Measurements from ENCODE around the gene SYCP2L.
"Not testable (repeated sequence)": the region's sequence is repeated elsewhere in the genome, so short reads cannot be mapped to it uniquely, and the experiment has no call there.

SYCP2L gene

DNA sequence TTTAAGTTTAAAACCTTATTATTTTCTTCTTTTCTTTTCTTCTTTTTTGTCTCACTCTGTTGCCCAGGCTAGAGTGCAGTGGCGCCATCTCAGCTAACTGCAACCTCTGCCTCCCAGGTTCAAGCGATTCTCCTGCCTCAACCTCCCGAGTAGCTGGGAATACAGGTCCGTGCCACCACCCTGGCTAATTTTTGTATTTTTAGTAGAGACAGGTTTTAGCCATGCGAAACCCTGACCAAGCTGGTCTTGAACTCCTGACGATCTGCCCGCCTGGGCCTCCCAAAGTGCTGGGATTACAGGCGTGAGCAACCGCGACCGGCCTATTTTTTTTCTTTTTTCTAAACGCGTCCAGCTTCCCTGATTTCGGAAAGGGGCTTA, 4.6 kb upstream of the SYCP2L start:
- not testable (repeated sequence) for DNase-seq

DNA sequence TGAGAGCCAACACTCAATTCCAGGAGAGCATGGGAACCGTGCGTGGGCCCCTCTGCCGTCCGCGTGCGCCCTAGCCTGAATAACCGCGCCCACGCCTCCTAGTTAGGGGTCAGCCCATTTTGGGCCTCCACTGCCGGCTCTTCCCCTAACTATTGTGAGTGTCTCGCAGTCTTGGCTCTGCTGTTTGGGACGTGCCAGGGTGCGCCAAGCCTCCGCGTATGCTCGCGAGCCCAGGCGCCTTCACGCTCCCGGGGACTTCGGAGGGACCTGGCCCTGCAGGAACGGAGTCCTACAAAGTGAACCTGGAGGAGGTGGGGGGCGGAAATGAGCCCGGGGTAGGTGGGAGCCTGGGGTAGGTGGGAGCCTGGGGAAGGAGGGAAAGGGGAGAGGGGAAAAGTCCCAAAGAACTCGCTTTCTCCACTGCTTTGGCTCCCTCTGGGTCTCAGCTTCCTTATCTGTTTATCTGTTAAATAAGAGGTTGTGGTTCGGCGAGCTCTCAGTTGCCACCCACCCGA, 4.1 kb upstream of the SYCP2L start:
- no peak for DNase-seq

DNA sequence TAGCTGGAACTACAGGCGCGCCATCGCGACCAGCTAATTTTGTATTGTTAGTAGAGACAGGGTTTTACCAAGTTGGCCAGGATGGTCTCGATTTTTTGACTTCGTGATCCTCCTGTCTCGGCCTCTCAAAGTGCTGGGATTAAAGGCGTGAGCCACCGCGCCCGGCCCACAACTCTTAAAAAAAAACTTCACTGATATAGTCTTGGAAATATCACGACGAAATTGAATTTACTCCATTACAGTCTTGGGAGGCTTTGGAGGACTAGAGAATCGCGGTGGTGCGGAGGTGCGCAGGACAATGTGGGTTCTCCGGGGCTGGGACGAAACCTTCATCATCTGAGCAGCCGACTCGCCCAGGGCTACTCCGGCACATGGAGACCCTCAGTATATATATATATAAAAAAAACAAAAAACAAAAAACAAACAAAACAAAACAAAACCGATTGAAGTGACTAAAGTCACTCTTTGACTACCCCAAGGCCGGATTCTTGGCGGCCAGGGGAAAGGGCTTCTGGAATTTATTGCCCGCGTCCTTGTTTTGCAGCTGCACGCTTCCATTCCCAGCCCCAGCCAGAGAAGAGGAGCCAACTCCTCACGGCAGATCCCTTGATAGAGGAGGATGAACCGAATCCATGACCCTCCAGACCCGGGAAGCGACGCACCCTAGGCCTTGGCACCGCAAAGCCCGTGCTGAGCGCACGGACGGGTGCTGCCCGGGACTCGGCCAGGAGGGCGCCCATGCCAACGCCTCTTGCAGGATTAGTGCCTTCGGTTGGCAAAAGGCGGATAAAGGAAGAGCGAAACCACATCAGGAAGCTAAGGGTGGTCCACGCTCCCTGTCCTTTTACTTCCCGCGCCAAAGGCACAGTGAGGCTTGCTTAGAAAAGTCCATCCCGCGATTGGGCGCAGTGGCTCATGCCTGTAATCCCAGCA, 3.3 kb upstream of the SYCP2L start:
- DNase-seq, result no peak

DNA sequence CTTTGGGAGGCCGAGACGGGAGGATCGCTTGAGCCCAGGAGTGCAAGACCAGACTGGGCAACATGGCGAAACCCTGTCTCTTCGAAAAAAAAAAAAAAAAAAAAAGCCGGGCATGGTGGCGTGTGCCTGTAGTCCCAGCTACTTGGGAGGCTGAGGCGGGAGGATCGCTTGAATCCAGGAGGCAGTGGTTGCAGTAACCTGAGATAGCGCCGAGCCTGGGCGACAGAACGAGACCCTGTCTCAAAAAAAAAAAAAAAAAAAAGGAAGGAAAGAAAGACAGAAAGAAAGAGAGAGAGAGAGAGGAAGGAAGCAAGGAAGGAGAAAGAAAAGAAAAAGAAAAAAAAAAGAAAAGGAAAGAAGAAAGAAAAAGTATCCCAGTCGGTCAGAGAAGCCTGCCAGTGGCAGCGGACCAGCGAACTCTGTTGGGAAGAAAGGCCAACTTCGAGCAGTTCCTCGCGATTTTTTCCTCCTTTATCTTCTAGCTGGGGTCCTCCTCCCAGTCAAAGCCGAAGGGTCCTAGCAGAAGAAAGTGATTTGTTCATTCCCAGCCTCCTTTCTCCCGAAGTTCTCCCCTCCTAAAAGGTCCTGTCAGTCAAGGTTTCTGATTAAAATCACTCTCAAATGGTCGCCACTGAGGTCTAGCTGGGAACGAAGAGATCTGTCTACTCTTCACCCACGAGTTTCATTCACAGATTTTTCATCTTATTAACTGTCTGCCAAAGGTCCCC, 2.4 kb upstream of the SYCP2L start:
- DNase-seq, result no peak

DNA sequence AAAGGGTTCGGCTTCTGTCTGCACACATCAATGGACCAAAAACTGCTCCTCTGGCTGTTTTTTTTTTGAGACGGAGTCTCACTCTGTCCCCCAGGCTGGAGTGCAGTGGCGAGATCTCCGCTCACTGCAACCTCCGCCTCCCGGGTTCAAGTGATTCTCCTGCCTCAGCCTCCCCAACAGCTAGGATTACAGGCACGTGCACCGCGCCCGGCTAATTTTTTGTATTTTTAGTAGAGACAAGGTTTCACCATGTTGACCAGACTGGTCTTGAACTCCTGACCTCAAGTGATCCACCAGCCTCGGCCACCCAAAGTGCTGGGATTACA, 524 bp upstream of the SYCP2L start:
- not testable (repeated sequence) for DNase-seq

DNA sequence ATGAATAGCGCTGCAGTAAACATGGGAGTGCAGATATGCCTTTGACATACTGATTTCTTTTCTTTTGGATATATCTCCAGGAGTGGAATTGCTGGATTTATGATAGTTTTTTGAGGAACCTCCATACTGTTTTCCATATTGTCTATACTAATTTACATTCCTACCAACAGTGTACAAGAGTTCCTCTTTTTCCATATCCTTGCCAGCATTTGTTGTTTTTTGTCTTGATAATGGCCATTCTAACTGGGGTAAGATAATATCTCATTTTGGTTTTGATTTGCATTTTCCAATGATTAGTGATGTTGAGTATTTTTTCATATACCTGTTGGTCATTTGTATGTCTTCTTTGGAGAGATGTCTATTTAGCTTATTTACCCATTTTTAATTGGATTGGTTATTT, 3.3 kb downstream of the SYCP2L start:
- DNase-seq, result no peak

DNA sequence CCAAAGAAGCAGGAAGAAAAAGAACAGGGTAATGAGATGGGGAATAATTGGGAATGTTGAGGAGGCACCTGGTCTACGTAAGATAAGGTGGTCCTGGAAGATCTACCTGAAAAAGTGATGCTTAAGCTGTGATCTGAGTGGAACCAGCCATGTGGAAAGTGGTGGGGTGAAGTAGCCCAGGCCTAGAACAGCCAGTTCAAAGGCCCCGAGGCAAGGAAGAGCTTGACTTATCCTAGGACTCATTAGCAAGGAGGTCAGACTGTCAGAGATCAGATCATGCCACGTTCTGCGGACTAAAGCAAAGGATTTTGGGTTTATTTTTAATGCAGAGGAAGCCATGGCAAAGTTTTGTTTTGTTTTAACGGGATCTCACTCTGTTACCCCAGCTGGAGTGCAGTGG, 5.1 kb downstream of the SYCP2L start:
- DNase-seq, result no peak

DNA sequence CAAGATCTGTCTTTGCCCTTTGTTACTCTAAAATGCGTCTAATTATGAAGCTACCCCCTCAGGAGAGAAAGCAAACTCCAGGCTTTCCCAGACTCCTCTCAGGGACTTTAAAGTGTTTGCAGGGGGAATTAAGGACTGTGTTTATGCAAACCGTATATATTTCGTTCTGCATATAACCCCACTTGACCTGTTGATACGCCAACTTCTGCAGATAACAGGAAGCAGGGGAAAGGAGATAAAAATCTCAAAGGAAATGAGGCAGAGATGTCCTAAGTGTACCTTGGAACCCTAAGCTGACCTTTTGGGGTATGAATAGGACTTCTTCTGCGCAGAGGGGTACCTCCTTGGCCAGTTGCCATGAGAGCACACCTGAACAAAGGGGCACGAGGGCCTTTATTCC, 8.1 kb downstream of the SYCP2L start:
- no peak for DNase-seq

DNA sequence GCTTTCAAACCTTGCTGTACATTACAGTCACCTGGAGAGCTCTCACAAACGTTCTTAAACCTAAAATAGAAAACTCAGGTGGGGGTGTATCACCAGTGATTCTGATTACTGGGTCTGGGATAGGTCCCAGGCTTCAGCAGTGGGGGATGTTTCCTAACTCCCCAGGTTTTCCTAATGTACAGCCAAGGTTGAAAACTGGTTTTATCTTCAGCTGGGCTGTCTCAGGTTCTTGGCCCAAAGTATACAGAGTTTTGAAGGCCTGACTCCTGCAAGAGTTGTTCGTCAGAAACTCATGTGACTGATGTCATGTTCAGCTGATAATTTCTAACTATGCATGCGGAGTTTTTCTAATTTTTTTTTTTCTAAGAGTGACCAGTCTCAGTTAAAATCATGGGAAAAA, 9.8 kb downstream of the SYCP2L start:
- DNase-seq, result no peak

DNA sequence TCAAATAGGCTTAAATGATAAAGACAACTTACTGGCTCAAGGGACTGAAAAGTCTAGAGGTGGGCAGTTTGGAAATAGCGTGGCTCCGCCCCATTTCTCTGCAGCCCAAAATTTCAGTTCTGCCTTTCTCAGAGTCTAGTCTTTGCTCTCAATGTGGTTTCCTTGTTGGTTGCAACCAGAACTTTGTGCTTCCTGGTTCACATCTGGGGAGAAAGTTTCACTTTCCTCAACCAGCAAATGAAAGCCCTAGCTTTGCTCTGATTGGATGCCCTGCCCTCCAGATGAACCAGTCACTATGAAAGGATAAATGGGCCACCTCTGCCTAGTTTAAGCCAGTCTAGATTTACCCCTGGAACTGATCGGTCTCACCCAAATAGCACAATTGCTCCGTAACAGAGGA, 14.9 kb downstream of the SYCP2L start:
- DNase-seq, result no peak

DNA sequence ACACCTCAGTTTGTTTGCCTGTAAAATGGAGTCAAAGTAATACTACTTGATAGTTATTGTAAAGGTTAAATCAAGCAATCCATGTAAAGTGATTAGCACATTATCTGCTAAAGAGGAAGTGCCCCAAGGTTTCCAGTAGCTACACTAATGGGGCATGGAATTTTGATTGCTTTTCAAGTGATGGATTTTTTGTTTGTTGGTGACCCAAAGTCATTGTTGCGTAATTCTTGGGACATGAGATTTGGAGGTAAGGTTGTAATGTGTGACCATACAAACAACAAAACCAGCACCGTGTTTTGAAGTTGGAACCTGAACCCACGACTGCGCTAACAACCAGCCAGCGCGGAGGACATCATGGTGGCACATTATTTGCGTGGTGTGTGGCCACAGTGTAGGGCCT, 17.2 kb downstream of the SYCP2L start:
- no peak for DNase-seq

DNA sequence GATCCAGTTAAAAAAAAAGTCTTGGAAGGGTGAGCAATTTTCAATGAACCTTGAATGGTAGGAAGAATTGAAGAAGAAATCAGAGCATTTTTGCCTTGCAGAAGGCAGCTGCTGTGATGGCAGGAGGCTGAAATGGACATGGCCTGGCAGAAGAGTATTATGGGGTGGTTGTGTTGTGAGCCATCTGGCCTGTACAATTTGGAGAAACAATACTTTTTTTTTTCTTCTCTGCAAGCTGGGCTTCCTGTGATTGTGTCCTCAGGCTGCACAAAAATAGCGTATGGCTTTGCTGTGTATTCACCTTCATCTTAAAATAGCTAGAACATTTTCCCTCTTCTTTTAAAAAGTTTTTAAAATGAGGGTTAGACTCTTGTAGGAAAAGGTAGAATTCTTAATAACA, 21.4 kb downstream of the SYCP2L start:
- DNase-seq, result no peak

DNA sequence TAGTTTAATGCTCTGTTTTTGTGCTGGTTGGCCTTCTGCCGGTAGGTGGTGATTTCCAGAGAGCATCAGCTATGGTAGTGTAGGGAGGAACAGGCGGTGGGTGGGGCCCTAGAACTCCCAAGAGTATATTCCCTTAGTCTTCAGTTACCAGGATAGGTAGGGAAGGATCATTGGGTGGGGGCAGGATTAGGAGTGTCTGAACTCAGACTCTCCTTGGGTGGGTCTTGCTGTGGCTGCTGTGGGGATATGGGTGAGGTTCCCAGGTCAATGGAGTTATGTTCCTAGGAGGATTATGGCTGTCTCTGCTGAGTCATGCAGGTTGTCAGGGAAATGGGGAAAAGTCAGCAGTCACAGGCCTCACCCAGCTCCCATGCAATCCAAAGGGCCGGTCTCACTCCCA, 32.7 kb downstream of the SYCP2L start:
- DNase-seq, result not testable (repeated sequence)

DNA sequence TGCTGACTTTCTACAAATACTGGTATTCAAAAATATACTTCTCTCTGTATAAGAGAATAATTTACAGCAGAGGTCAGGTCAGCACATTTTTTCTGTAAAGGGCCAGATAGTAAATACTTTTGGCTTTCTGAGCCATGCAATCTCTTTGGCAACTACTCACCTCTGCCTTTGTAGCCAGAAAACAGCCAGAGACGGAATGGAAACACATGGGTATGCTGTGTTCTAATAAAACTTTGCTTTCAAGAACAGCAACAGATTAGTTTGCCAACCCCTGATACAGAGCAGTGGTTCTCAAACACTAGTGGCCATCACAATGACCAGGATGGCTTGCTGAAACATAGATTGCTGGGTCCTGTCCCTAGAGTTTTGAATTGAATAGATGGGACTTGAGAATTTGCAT, 46.3 kb downstream of the SYCP2L start:
- DNase-seq, result no peak

DNA sequence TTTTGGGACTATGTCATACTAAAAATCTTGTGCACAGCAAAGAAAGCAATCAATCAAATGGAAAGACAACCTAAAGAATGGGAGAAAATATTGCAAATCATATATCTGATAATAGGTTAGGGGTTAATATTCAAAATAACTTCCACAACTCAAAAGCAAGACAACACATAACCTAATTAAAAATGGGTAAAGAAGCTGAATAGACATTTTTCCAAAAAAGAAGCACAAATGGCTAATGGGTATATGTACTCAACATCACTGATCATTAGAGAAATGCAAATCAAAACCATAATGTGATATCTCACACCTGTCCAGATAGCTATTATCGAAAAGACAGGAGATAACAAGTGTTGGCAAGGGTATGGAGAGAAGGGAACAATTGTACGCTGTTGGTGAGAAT, 53.0 kb downstream of the SYCP2L start:
- no peak for DNase-seq

DNA sequence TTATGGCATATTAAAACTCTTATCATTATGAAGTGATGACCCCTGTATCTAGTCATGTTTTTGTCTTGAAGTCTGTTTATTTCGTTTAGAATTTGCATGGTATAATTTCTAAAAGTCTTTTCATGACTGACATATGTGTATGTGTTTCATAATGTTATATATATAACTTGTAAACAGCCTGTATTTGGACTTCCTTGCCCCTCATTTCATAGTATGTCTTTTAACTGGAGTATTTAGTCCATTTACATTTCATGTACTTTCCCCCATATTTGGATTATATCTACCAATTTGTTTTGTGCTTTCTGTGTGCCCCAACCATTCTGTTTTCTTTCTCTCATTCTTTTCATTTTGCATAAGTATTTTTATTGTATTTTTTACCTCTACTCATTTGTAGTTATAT, 59.0 kb downstream of the SYCP2L start:
- no peak for DNase-seq

DNA sequence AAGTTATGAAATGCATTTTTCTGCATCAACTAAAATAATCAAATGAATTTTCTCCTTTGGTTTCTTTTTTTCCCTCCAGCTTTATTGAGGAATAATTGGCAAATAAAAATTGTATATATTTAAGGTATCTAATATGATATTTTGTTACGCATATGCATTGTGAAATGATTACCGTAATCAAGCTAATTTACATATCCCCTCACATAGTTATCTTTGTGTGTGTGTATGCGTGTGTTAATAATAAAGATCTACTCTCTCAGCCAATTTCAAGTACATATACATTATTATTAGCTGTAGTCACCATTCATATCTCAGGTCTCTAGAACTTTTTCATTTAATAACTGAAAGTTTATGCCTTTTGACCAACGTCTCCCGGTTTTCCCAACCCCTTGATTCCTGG, 61.1 kb downstream of the SYCP2L start:
- no peak for DNase-seq

DNA sequence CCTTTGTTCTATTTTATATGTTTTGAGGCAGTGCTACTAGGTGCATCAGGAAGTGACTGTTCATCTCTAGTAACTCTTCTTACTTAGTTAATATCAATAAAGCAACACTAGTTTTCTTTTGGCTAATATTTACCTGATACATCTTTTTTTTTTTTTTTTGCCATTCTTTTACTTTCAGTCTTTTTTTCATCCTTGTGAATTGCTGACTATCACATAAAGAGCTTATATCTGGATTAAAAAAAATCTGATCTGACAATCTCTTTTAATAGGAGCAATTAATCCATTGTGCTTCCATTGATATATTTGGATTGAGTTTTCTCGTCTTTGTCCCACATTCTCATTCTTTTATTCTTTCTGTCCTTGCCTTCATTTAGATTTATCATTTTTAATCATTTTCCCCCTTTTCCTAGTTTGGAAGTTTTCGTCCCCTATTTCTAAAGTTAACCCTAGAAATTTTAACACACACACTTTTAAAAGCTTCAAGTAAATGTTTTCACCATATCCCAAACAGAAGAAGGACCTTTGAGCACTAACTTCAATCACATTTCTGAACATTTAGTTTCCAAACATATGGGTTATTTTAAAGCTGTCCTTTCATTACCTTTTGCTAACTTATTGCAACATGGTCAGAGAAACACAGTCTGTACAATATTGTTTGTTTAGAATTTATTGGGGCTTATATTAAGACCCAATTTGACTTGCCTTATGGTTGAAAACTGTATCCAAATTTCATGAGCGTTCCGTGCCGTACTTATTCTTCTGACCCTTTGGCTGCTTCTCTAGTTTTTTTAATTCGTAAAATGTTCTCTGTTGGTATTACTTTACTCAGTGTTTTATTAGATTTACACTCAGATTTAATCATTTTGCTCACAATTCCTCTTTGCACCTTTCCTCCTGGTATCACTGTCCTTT, 63.0 kb downstream of the SYCP2L start:
- no peak for DNase-seq

DNA sequence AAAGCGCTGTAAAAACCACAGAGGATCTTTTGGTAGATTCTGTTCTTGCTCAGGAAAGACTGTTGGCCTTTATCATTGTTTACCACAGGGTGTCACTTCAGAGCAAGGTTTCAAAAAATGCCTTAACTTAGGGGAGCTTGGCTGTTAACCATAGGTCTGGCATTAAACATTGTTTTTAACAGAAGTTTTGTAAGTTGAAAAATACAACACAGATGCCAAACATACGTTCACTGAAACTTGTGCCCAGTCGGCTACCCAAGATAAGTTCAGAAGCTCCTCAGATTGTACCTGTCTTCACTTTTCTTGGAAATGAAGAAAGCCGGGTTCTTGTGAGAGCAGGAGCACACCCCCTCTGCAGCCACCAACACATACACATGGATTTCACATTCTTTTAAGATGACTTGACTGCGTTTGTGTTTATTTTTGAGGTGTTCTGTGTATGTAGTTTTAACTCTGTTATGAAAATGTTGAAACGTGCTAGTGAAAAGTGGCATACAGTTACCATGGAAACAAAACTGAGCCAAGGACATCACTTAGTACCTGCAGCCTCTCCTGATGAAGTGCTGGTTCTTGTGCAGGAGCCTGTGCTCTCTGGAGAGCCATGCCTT, 64.9 kb downstream of the SYCP2L start:
- no peak for DNase-seq

DNA sequence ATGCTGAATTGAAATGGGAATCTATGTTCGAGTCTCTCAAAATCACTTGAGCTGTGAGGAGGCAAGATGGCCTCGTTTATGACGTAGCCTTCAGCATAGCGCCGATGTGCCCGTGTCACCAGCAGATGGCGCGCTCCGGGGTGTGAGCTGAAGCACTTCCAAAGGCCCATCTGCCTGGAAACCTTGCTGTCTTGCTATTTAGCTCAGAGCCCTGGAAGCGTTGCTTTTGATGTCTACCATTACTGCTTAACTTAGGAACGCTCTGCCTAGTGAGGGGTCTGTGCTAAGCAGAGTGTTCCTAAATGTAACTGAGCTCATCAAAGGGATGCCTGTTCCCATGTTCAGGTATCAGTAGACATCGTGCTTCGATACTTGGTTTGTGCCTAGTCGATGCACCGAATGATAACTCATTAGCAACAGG, 67.7 kb downstream of the SYCP2L start:
- peak; percentile 48 for DNase-seq

DNA sequence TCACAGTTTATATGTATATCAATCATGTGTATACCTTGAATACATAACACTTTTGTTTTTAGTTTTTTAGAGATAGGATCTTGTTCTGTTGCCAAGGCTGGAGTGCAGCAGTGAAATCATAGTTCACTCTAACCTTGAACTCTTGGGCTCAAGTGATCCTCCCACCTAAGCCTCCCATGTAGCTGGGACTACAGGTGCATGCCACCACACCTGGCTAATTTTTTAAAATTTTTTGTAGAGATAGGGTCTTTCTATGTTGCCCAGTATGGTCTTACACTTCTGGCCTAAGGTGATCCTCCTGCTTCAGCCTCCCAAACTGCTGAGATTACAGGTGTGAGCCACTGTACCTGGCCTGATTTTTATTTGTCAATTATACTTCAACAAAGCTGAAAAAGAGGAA, 69.9 kb downstream of the SYCP2L start:
- DNase-seq, result no peak

DNA sequence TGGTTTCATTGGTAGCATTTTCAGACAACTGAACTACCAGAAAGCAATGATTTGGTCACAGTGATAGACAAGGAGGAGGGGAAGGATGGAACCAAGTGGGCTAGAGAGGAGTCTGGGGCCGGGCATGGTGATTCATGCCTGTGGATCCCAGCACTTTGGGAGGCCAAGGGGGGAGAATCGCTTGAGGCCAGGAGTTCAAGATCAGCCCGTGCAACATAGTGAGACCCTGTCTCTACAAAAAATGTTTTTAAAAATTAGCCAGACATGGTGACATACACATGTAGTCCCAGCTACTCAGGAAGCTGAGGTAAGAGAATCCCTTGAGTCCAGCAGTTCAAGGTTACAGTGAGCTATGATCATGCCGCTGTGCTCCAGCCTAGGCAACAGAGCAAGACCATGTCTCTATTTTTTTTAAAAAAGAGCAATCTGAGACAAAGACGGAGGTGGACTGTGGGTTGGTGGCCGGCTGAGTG, 70.6 kb downstream of the SYCP2L start:
- no peak for DNase-seq

DNA sequence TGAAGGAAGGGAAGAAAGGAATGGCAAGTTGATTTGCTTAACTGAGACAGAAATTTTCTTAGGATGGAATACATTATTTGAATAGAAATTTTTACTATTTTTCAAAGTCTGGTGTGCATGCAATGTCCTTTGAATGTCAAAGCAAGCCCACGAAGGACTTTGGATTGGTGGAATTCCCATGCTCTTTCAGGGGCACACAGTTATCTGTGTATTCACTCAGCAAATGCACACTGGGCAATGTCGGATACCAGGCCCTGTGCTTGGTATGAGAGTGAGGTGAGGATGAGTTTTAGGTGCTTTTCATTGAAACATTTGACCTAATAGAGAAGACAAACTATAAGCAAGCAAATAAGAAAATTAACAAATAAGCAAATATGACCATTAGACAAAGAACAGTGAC, 73.3 kb downstream of the SYCP2L start:
- DNase-seq, result no peak
